WTC11 (cell line): ENCODE data around the gene ANKRD49.

ENCODE experiments used
- ATF3 ChIP-seq: sonication (generic); formaldehyde crosslinking; conservative IDR thresholded peaks from 2 replicates; pipeline ENCODE4 v1.8.1; 2022; ENCODE audit warnings: mild to moderate bottlenecking, missing genetic modification reagents
- ATF6 ChIP-seq: sonication (generic); formaldehyde crosslinking; IDR thresholded peaks from 2 replicates; pipeline ENCODE4 v1.8.1; 2023; ENCODE audit warnings: mild to moderate bottlenecking, missing genetic modification reagents
- CREM ChIP-seq: sonication (generic); formaldehyde crosslinking; IDR thresholded peaks from 2 replicates; pipeline ENCODE4 v1.8.1; 2022; ENCODE audit warnings: mild to moderate bottlenecking, missing genetic modification reagents, moderate library complexity
- CTCF ChIP-seq: fragments of 200-600 bp; IDR thresholded peaks from 2 replicates; pipeline ENCODE4 v1.8.0; 2022; ENCODE audit warnings: antibody characterized with exemption
- FOXK1 ChIP-seq: sonication (generic); formaldehyde crosslinking; IDR thresholded peaks from 2 replicates; pipeline ENCODE4 v1.8.0; 2022; ENCODE audit warnings: mild to moderate bottlenecking, moderate library complexity, missing genetic modification reagents
- JUN ChIP-seq: sonication (generic); formaldehyde crosslinking; IDR thresholded peaks from 2 replicates; pipeline ENCODE4 v1.8.0; 2023; ENCODE audit warnings: mild to moderate bottlenecking, missing genetic modification reagents
- MLX ChIP-seq: sonication (generic); formaldehyde crosslinking; IDR thresholded peaks from 2 replicates; pipeline ENCODE4 v1.8.1; 2023; ENCODE audit warnings: mild to moderate bottlenecking, missing genetic modification reagents, moderate library complexity
- NR1H2 ChIP-seq: sonication (generic); formaldehyde crosslinking; IDR thresholded peaks from 2 replicates; pipeline ENCODE4 v1.9.0; 2021; ENCODE audit warnings: mild to moderate bottlenecking, moderate library complexity, missing genetic modification reagents
- NR2C2 ChIP-seq: sonication (generic); formaldehyde crosslinking; IDR thresholded peaks from 2 replicates; pipeline ENCODE4 v1.8.0; 2022; ENCODE audit warnings: mild to moderate bottlenecking, missing genetic modification reagents
- ZBTB21 ChIP-seq: sonication (generic); formaldehyde crosslinking; IDR thresholded peaks from 2 replicates; pipeline ENCODE4 v1.8.1; 2023; ENCODE audit warnings: mild to moderate bottlenecking, missing genetic modification reagents, borderline replicate concordance
- ZNF121 ChIP-seq: sonication (generic); formaldehyde crosslinking; IDR thresholded peaks from 2 replicates; pipeline ENCODE4 v1.8.0; 2023; ENCODE audit warnings: missing genetic modification reagents
- ZNF138 ChIP-seq: sonication (generic); formaldehyde crosslinking; conservative IDR thresholded peaks from 2 replicates; pipeline ENCODE4 v1.8.1; 2022; ENCODE audit warnings: mild to moderate bottlenecking, moderate library complexity, missing genetic modification reagents
- ZNF317 ChIP-seq: sonication (generic); formaldehyde crosslinking; IDR thresholded peaks from 2 replicates; pipeline ENCODE4 v1.8.1; 2023; ENCODE audit warnings: low read depth, mild to moderate bottlenecking, moderate library complexity, missing genetic modification reagents, borderline replicate concordance

GRCh38 chr11:94493281-94494125 lies at the start of gene ANKRD49, which contains the start of gene MRE11:
- TF ChIP-seq CREM (CRISPR knock-in tag) (no peak), NR1H2 (CRISPR knock-in tag) (no peak), CTCF (no peak), NR2C2 (CRISPR knock-in tag) (no peak), ATF3 (CRISPR knock-in tag) (no peak), ZNF317 (no peak), JUN (CRISPR knock-in tag) (no peak), FOXK1 (CRISPR knock-in tag) (peak; percentile 59), ZNF138 (no peak), ATF6 (CRISPR knock-in tag) (no peak), ZBTB21 (no peak), MLX (CRISPR knock-in tag) (no peak), ZNF121 (CRISPR knock-in tag) (no peak)
